Measurements from ENCODE around the gene FARS2.

DNA sequence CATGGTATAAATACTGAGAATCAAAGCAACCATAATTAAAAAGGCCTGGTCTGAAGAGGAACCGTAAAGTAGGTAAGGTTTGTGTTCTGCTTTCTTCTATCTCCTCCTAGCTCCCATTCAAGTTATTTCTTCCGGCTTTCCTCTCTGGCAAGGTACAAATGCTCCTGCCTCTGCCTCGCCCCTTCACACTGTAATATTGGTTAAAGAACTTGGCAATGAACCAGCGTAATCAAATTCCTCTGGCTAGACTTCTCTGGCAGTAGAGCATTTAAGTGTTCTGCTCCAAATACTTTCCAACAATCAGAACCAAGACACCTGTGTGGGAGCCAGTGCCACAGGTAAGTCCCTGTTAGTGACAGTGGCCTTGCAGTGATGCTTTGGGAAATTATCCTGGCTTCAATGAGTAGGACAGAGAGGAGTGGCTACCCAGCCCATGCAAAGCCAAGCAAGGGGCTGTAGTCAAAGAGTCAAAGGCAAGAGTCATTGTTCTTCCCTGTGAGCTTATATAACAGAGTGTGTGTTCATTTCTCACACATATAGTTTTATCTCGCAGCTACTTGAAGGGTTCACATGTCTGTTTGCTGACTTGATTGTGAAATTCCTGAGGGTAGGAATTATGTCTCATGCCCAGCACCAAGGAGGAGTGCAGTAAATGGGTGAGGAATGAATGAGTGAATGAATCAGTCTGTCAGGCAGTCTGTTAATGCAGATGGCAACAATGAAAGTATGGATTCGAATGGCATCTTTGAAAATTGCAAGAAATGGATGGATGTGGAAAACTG is 416.1 kb downstream of the FARS2 start:
- TF ChIP-seq POLR2A (IDR thresholded peaks at IDR 0.05; ENCODE audit: low read length) (no peak), GATA1 (IDR thresholded peaks at IDR 0.05; ENCODE audit: low read depth, low read length) (no peak)
